ENCODE data around the gene TMEM212.
A peak's percentile ranks its signal among the peaks of the same experiment; 100 is the strongest.
"Not testable (repeated sequence)": the region's sequence is repeated elsewhere in the genome, so short reads cannot be mapped to it uniquely, and the experiment has no call there.

The TMEM212 gene

DNA sequence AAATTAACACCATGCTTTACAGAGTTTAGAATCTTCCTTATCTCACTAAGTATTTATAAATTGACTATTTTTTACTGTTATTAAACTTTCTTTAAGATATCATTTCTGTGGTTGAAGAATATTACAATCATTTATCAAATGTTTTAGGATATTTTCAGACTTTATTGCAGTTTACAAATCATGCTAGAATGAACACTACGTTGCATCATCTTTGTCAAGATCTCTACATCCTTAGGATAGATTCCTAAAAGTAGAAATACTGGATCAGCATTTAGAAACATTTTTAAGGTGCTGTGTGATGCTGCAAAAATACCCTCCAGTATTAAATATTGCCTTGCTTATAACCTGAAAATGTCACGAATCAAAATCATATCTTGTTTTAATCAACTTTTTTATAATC, 30.3 kb upstream of the TMEM212 start:
- no peak for DNase-seq (ENCODE audit: extremely low read depth in 1 of 2, low read depth in 1 of 2)

DNA sequence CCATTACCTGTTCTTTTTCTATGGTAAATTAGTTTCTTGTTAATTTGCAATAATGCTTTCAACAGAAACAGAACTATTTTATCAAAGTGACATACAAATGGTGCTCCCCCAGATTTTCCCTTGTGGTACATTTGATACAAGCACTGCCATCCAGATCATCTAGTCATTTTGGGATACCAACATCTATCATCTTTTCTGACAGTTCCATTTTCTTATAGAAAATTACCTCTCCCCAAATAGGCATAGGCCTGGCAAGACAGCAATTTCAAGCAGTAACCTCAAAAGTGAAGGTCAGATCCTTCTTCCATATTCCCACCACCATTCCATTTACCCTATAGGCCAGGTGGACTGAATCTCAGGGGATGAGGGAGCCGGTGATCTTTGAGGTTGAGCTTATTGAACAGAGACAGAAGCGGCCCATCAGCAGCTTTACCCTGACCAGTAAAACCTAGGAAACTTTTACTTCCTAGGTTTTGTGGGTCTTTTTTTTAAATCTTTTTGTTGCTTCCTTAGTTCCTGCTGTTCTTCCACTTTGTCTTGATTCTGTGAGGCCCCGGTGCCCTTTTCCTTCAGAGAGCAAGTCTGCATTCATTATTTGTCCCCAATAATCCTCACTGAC, 29.8 kb upstream of the TMEM212 start:
- DNase-seq (ENCODE audit: extremely low read depth in 1 of 2, low read depth in 1 of 2) = no peak

DNA sequence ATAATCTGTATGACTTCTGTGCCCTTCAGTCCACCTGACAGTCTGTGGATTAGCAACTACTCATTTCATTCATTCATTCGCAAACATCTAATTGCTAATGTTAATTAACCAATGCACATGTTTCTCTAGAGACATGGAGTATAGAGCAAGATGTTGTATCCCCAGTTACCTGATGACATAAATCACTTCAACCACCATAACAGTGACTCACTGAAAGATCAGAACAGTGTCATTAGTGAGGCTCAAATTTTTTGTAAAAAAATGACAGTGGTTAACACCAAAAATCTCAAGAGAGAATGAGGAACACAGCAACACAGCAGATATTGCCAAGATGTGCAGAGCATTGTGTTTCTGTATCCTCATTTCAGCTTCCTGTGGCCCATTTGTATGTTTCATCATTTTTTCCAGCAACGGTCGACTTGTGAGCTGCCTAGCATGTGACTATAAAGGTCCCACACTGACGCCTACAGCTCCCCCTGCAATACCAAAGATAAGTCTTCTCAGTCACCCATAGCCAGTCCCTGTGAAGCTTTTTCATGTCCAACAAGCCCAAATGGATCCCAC, 29.2 kb upstream of the TMEM212 start:
- peak; percentile 15 to 27 for DNase-seq (ENCODE audit: extremely low read depth in 1 of 2, low read depth in 1 of 2)

DNA sequence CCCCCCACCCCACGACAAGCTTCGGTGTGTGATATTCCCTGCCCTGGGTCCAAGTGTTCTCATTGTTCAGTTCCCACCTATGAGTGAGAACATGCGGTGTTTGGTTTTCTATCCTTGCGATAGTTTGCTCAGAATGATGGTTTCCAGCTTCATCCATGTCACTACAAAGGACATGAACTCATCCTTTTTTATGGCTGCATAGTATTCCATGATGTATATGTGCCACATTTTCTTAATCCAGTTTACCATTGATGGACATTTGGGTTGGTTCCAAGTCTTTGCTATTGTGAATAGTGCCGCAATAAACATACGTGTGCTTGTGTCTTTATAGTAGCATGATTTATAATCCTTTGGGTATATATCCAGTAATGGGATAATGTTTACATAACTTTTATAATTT, 28.5 kb upstream of the TMEM212 start:
- not testable (repeated sequence) for DNase-seq (ENCODE audit: extremely low read depth in 1 of 2, low read depth in 1 of 2)

DNA sequence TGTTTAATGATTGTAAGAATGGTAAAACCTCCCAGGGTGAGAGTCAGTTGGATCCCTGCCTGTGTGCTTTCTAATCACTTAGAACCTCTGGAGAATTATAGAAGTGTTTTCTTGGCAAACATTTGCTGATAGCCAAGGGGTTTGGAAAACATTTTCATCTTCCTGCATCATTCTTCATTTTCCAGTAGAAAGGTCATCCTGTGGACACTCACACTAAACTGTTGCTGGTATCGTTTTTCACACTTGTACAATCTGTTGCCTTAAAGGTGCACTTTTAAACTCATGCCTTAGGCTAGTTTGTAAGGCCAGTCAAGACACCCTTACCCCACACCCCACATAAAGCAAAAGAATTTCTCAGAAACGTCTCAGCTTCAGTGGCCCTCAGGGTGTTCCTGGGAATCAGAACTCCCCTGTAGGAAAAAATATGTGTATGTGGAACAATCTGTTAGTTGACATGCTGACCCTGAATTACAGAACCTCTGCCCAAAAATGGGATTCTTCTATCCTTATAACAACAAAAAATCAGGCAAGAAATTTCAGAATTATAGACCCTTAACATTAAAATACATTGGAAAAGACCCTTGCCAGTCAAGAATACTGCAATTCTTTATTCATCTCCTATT, 27.1 kb upstream of the TMEM212 start:
- no peak for DNase-seq (ENCODE audit: extremely low read depth in 1 of 2, low read depth in 1 of 2)

DNA sequence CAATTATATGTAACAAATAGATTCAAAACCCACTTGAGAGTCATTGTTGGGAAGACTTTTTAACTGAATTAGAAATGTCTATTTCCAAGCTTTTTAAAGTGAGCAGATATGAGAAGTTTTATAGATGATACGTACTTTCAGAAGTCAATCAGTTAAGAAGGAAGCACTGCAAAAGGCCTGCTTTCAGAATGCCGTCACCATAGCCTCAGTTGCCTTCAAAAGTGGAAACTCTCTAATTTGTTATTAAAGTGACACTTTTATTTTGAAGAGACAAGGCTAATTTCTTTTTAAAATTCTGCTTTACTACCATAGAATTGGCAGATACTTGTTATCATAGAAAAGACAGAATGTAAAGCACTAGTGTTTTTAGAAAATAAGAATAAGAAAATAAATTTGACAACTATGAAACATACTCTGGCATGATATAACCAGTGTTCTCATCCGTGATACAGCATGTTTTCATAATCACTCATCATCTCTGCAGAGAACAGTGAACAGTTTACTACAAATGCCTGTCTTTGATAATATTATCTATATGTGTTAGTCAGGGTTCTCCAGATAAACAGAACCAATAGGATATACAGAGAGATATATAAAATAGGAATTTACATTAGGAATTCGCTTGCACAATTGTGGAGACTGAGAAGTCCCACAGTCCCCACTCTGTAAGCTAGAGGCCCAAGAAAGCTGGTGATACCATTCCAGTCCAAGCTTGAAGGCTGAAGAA, 25.9 kb upstream of the TMEM212 start:
- DNase-seq (ENCODE audit: extremely low read depth in 1 of 2, low read depth in 1 of 2) = no peak

DNA sequence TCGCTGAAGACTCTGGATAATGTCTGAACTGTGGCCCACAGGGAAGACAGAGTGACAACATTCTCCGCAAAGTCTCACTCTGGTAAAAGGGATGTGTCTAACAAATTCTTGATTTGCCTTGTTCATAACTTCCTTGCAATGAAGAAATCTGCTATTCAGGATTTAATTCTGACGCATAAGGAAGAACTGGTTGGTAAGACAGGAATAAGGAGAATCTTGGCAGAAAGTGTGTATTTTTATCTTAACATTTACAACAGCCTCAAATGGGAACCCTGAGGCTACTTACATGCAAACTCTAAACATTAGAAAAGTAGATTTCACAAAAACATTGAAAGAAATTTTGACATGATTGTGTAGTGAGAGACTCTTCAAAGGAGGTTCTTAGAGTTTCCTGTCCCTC, 22.1 kb upstream of the TMEM212 start:
- DNase-seq (ENCODE audit: extremely low read depth in 1 of 2, low read depth in 1 of 2) = no peak

DNA sequence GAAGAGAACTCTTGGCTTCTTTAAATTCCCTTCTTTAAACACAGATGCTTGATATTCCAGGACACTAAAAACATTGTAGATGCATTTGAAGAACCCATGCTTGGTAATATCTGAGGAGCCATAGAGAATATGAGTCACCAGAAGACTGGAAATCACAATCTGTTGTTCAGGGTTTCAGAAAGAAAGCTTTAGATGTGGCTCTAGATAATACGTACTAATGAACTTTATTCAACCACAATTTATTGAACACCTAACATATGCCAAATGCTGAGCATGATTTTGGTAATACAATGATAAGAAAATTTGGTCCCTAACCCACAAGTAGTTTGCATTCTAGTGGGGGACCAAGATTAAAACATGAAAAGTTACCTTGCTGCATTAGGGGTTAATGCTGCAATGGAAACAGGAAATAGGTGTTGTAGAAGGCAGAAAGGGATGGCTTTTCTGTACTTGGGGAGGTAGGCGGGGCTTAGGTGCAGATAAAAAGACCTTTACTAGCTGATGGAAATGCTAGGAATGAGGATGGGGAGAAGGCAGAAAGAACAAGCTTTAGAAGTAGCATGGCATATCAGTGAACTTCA, 21.3 kb upstream of the TMEM212 start:
- DNase-seq (ENCODE audit: extremely low read depth in 1 of 2, low read depth in 1 of 2) = no peak

DNA sequence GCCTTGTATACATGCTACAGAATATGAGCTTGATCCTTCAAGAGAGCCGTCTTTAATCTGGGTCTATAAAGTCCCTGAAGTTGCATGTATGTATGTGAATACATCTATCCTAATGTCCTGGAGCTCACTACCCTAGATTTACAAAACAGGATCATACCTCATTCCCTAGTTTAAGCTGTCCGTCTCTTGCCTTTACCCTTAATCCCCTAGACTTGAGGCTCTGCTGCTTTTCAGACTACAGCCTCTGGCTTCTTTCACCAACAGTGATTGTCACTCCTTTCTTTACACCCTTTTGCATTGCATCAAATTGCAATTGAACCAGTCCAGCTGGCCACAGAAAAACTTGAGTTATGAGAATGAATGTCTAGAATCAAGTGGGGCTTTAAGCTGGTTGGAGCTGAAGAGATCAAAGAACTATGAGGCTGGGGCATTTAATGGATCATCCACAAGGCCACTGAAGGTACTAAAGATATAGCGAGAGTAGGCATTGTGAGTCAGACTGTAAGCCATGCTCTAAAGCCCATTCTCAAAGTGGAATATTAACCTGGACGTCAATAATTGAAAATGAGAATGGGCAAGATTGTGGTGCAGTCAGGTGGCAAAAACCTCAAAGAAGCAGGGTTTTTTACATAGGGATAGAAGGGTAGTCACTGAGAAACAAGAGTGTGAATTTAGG, 20.6 kb upstream of the TMEM212 start:
- DNase-seq (ENCODE audit: extremely low read depth in 1 of 2, low read depth in 1 of 2) = no peak

DNA sequence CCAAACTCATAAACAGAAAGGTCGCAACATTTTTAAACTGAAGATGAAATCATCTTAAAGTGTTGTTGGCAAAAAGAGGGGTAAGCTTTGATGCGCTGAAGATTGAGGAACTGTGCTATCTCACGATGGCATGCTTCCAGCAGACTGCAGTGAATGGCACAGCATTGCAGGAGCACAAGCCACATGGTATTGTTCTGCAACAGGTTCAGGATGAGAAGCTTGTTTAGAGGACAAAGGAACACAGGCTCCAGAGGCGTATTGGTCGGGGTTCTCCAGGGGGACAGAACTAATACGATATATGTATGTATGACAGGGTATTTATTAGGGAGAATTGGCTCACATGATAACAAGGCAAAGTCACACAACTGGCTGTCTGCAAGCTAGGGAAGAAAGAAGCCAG, 19.0 kb upstream of the TMEM212 start:
- DNase-seq (ENCODE audit: extremely low read depth in 1 of 2, low read depth in 1 of 2) = no peak

DNA sequence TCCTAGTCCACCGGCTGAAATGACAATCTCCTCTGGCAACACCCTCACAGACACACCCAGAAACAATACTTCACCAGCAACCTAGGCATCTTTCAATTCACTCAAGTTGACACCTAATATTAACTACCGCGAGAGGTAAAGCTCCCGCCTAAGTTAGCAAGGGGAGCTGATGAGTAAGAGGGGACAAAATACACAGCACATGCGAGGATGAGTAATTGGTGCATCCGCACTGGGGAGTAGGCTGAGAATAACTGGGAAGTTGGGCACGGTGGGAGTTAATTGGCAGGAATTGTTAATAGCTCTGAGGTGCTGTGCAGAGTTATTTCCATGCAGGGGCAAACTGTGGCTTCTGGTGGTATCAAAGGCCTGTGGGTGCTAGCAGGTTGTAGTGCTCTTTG, 18.3 kb upstream of the TMEM212 start:
- DNase-seq (ENCODE audit: extremely low read depth in 1 of 2, low read depth in 1 of 2) = no peak

DNA sequence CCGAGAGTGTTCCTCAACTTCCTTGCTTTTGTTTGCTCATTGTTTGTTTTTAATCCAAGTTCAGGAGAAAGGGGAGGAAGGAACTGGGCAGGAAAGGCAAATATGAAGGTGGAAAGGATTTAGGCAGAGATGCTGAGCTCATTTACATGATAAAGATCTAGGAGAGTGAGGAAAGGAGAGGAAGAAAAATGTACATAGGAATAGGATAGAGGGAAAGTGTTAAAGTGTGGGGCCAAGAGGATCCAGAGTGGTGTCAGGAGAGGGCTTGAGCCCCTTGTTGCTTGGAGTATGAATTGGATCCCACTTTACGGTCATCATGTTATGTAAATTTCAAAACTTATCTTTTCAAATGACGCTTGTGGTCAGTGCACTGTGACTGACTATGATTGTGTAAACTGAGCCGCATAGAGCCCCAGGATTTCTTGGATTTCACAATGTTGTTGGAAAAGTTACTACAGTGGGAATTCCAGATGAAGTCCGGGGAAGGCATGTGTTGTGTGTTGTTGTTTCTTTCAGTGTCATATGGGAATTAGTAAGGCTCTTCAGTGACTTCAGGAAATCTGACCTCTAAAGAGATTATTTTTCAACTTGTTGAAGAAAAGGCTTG, 17.8 kb upstream of the TMEM212 start:
- DNase-seq (ENCODE audit: extremely low read depth in 1 of 2, low read depth in 1 of 2) = no peak

DNA sequence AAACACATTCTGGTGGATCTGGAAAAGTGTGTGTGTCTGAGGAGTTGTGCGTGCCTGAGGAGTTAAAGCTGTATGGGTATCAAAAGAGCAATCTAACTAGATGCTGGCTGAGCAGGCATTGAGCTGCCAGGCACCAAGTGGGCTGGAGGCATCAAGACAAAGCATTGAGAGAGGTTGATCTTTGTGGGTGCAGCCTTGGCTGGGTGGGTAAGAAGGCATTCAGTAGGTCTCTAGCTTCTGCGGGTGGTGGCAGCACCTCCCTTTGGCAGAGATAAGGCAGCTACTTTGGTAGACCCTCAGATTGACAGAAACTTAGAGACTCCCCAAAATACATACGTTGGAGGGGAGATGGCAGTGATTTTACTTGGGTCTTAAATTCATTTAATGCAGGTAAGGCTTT, 15.8 kb upstream of the TMEM212 start:
- DNase-seq (ENCODE audit: extremely low read depth in 1 of 2, low read depth in 1 of 2) = no peak

DNA sequence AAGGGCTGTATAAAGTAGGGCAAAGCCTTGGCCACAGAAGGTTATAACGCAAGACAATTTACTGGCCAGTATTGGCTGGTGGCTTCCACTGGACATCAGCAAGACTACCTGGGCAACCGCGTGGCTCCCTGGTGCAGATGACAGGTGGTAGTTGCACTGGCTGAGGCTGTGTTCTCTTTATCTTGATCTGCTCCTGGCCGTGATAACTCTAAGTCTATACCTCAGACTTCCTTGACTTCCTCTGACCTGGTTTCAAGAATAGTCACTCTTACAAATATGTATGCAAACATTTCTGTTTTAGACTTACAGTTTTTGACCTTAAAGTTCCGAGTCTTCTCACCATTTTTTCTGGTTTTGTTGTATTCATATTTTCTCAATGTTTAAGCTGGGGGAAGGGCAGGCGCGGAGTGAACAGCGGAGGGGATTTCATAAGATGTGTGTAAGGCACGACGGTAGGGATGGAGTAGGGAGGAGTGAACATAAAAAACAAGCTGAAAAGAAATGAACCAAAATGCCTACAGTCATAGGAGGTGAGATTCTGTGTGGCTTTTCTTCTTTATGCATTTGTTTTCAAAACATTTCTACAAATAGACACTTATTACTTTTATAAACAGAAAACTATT, 15.2 kb upstream of the TMEM212 start:
- no peak for DNase-seq (ENCODE audit: extremely low read depth in 1 of 2, low read depth in 1 of 2)

DNA sequence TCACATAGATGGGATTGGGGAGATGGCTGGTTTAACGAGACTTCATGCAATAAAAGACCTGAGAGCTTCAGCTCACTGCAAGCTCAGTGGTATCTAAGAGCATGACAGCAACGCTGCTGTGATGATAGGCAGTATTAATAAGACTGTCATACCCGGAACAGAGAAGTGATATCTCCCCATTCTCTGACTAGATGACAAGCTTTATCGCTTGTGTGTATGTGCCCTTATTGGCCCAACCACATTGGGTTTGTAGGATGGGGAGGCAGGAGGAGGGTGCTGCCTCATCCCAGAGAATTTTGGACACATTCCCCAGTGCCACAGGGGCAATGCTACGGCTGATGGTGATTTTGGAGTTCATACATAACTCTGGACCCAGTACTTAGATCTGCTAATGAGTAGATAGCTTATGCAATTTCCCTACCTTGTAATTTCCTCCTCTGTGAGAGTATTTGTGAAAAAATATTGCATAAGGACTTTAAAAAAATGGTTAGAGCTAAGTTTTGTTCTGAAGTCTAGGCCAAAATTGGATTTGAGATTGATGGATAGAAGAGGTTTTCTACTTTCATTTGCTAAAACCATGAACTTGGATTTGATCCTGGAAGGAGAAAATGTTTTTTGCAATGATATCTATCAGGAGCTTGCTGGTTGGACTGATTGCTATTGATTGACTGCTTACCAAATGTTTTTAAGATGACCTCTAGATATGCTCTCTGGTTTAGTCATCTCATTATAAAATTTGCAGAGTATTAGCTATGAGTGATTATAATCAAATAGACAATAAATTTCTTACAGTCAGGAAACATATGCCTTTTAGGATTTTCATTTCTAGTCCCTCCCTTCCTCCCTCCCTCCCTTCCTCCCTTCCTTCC, 14.0 kb upstream of the TMEM212 start:
- no peak for DNase-seq (ENCODE audit: extremely low read depth in 1 of 2, low read depth in 1 of 2)

DNA sequence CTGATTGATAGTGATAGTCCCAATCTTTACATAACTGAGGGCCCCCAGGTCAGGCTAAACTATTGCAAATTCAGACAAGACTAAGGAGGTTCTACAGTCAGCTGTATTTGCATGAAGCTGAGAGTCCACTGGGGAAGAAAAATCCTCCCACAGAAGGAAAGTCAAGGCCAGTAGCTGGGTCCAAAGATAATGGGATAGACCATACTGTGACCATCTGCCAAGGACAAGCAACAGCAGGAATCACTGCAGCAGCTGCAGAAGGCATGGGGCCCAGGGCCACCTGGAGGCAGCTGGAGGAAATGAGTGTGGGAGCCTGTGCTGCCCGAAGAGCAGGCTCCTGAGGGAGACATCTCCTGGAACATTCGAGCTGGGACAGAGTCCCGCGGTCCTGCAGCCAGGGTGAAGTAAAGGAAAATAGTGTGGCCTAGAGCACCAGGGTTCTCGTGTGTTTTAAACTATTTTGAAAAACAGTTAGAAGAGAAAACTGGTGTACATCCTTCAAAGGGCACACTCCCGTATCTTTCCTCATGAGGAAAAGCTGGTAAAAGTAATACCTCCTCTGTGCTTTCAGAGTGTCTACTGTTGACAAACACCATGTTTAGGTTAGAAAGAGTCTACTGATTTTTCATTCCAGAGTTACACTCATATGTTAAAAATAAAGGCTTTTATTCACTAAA, 13.2 kb upstream of the TMEM212 start:
- DNase-seq (ENCODE audit: extremely low read depth in 1 of 2, low read depth in 1 of 2) = no peak

DNA sequence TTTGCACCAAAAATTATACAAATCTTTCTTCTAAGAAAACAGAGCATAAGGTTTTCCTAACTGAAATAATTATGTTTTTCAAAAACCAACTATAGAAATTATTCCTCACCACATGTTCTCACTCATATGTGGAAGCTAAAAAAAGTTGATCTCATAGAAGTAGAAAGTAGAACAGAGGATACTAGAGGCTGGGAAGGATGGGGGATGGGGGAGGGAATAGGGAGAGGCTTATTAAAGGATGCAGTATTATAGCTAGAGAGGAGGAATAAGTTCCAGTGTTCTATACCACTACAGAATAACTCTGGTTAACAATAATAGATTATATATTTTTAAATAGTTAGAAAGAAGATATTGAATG, 12.7 kb upstream of the TMEM212 start:
- DNase-seq (ENCODE audit: extremely low read depth in 1 of 2, low read depth in 1 of 2) = no peak

DNA sequence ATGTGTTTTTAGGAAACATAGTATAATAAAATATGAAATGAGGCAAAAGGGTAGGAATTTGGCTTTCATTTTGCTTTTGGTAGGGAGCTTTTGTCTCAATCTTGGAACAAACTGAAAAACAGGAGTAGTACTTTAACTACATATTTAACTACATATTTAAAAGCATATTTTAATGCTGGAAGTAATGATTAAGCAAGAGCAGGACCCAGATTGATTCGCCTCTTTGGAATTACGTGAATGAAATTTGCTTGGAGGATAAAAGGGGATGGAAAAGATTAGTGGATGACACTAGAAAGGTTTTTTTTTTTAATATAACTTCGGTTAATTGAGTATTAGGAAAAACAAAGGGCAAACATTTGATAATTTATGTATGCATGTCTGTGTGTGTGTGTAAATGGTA, 11.2 kb upstream of the TMEM212 start:
- no peak for DNase-seq (ENCODE audit: extremely low read depth in 1 of 2, low read depth in 1 of 2)

DNA sequence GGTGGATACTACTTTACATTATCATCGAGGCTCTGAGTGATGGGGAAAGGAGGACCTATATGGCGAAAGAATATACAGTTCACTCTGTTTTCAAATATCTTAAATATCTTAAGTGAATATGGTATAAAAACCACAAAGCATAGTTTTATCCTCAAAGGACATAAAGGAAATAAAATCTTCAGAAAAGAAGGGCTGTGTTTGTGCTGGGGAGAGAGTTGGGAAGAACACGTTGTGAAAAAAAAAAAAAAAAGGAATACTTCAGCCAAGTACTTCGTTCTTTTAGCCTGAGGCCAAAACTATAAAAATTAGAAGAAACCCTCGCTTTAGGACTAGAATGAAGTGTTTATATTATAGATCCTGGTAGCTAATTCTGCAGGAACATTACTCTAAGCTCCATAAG, 10.2 kb upstream of the TMEM212 start:
- no peak for DNase-seq (ENCODE audit: extremely low read depth in 1 of 2, low read depth in 1 of 2)

Data from stimulated activated CD8-positive, alpha-beta memory T cell treated with anti-CD3 and anti-CD28 coated beads, Interleukin-7, amount 100 ng/mL, for 48 hours (primary cell).